Endothelial cell of umbilical vein (primary cell): ENCODE measurements around the gene DNAI1. TPM values are rescaled to one million over a fixed set of nuclear protein-coding genes. Genes with fewer than 3 reads are reported as not detected.

Experiments used
- BruUV-seq: library from RNA; stranded (reverse); fragments of 400-500 nt; replicated peaks from 2 replicates; lab custom pipeline; 2021; lab: Mats Ljungman, UMichigan
- CTCF ChIA-PET: fragments of 300-600, 350-600 bp; sonication (Branson Sonifier 250); formaldehyde crosslinking; loops from one replicate; lab custom pipeline; 2021; ENCODE audit warnings: antibody characterized with exemption, inconsistent platforms; lab: Charles Lee
- POLR2A ChIA-PET: fragments of 300-600, 350-600 bp; sonication (Branson Sonifier 250); formaldehyde crosslinking; loops from one replicate; lab custom pipeline; 2021; ENCODE audit warnings: antibody characterized with exemption, inconsistent platforms; lab: Charles Lee
- DNase-seq: peaks from one replicate; pipeline ENCODE4 v3.0.0-alpha.2; 2011; ENCODE audit warnings: low read depth, low spot score
- FAIRE-seq: peaks from 2 replicates; lab custom pipeline; 2011; peaks lifted over from hg19 to GRCh38; lab: Jason Lieb, UNC
- H2AFZ ChIP-seq: 2 replicates; pipeline ENCODE4 v1.6.0; 2012; ENCODE audit warnings: low read depth, low read length, control low read depth, inconsistent platforms
- H3K27ac ChIP-seq: 2 replicates; pipeline ENCODE4 v1.5.1; 2011; ENCODE audit warnings: low read depth, mild to moderate bottlenecking, control low read depth, low read length, moderate library complexity; ENCODE audit not compliant: insufficient read depth
- H3K27me3 ChIP-seq, 2 experiments: 2 replicates each; pipeline versions ENCODE4 v1.6.0 to v1.6.1; 2011; ENCODE audit warnings: low read length in 2 of 2, mixed read lengths in 1 of 2; ENCODE audit not compliant: control insufficient read depth in 2 of 2, insufficient read depth in 2 of 2
- H3K36me3 ChIP-seq, 2 experiments: 2 replicates in 1 of 2; 3 replicates in 1 of 2; pipeline ENCODE4 v1.5.1; 2011; ENCODE audit warnings: low read length in 2 of 2, mild to moderate bottlenecking in 1 of 2, moderate library complexity in 1 of 2; ENCODE audit not compliant: control insufficient read depth in 2 of 2, insufficient read depth in 2 of 2; ENCODE audit errors: extremely low read depth in 1 of 2
- H3K4me1 ChIP-seq: 3 replicates; pipeline ENCODE4 v1.5.1; 2011; ENCODE audit warnings: mild to moderate bottlenecking, low read length; ENCODE audit not compliant: control insufficient read depth, insufficient read depth; ENCODE audit errors: extremely low read depth
- H3K4me2 ChIP-seq: 2 replicates; pipeline ENCODE4 v1.6.1; 2011; ENCODE audit warnings: low read length, control low read depth, mixed read lengths; ENCODE audit not compliant: insufficient read depth
- H3K4me3 ChIP-seq, 3 experiments: fragments of 200-600 bp in 1 of 3; sonication (generic), shearing (Covaris generic) in 1 of 3; replicated peaks in 1 of 3; 2 replicates each; pipeline ENCODE4 v1.5.1; 2011 to 2016; ENCODE audit warnings: control low read depth in 3 of 3, low read length in 3 of 3, mild to moderate bottlenecking in 2 of 3, inconsistent platforms in 1 of 3, low read depth in 1 of 3, moderate library complexity in 1 of 3; ENCODE audit not compliant: insufficient read depth in 1 of 3
- H3K79me2 ChIP-seq: 2 replicates; pipeline ENCODE4 v1.6.0; 2012; ENCODE audit warnings: low read length, inconsistent platforms; ENCODE audit not compliant: control insufficient read depth, insufficient read depth
- H3K9ac ChIP-seq: replicated peaks from 2 replicates; pipeline ENCODE3; 2011; ENCODE audit warnings: low read length, control low read depth; ENCODE audit not compliant: insufficient read depth; ENCODE audit errors: extremely low read depth
- H3K9me1 ChIP-seq: replicated peaks from 3 replicates; pipeline ENCODE4 v1.6.0; 2011; ENCODE audit warnings: mild to moderate bottlenecking, low read length; ENCODE audit not compliant: control insufficient read depth, insufficient read depth; ENCODE audit errors: extremely low read depth
- H3K9me3 ChIP-seq: replicated peaks from 2 replicates; pipeline ENCODE4 v1.5.1; 2012; ENCODE audit warnings: low read length, inconsistent platforms; ENCODE audit not compliant: control insufficient read depth, insufficient read depth
- H4K20me1 ChIP-seq: replicated peaks from 2 replicates; pipeline ENCODE3; 2011; ENCODE audit warnings: mild to moderate bottlenecking, low read length; ENCODE audit not compliant: control insufficient read depth, insufficient read depth; ENCODE audit errors: extremely low read depth
- EZH2 ChIP-seq: IDR thresholded peaks from 2 replicates; pipeline ENCODE4 v1.6.1; 2012; ENCODE audit warnings: borderline replicate concordance, low read depth, mild to moderate bottlenecking, moderate library complexity, low read length, inconsistent platforms; ENCODE audit not compliant: severe bottlenecking
- FOS ChIP-seq: IDR thresholded peaks from 2 replicates; pipeline ENCODE4 v1.6.1; 2011; ENCODE audit warnings: mild to moderate bottlenecking, low read length, moderate library complexity, borderline replicate concordance; ENCODE audit not compliant: insufficient read depth
- GATA2 ChIP-seq: IDR thresholded peaks from 2 replicates; pipeline ENCODE4 v1.7.0; 2011; ENCODE audit warnings: low read depth, mild to moderate bottlenecking, moderate library complexity, mixed read lengths, low read length; ENCODE audit not compliant: insufficient read length, insufficient read depth
- JUN ChIP-seq: IDR thresholded peaks from 2 replicates; pipeline ENCODE4 v1.6.1; 2011; ENCODE audit warnings: borderline replicate concordance, low read depth; ENCODE audit not compliant: insufficient read length, insufficient read depth
- MYC ChIP-seq: IDR thresholded peaks from one replicate; pipeline ENCODE4 v1.6.1; 2011; ENCODE audit warnings: mild to moderate bottlenecking, low read depth, low read length
- POLR2A ChIP-seq: IDR thresholded peaks from 2 replicates; pipeline ENCODE4 v1.6.1; 2012; ENCODE audit warnings: low read depth, mild to moderate bottlenecking, control low read depth, low read length
- POLR2AphosphoS5 ChIP-seq: IDR thresholded peaks from 2 replicates; pipeline ENCODE4 v1.6.1; 2012; ENCODE audit warnings: low read depth, mild to moderate bottlenecking, control low read depth, low read length, moderate library complexity; ENCODE audit not compliant: insufficient read depth
- dilution Hi-C: fragments of 300-500 bp; cut with MboI; formaldehyde crosslinking; loops from one replicate; pipeline ENCODE4 v1.15.0; 2019; ENCODE audit warnings: low sequenced_read_pairs; ENCODE audit not compliant: extremely low pct_ligation_motif_present
- intact Hi-C: fragments of 100-400 bp; cut with micrococcal nuclease; formaldehyde crosslinking; loops from one replicate; pipeline ENCODE4 v1.10.0; 2022
- polyA plus RNA-seq, 4 experiments: library from polyadenylated mRNA; depleted of rRNA in 3 of 4; stranded (reverse) in 3 of 4; unstranded in 1 of 4; fragments of >200 nt; gene quantifications; 2 replicates each; pipeline versions ENCODE4 v1.2.1 to v1.2.3, GENCODE V29; 2011 to 2012; ENCODE audit warnings: missing spikeins in 1 of 4
- total RNA-seq: library from RNA; stranded (reverse); gene quantifications from 2 replicates; pipeline ENCODE4 v1.2.3, GENCODE V29; 2021
- TF ChIP-seq, protein P1 (sequence below): IDR thresholded peaks from 2 replicates; pipeline ENCODE4 v1.6.1; 2011; ENCODE audit not compliant: insufficient read depth, insufficient read length
- TF ChIP-seq, protein P2 (sequence below), 2 donors: IDR thresholded peaks; 1 replicate in 1 of 2; 2 replicates in 1 of 2; pipeline ENCODE4 v1.5.1; 2011; ENCODE audit warnings: low read length in 2 of 2, mild to moderate bottlenecking in 2 of 2, moderate library complexity in 2 of 2, control low read depth in 1 of 2, inconsistent platforms in 1 of 2, low read depth in 1 of 2; ENCODE audit not compliant: insufficient read depth in 1 of 2; ENCODE audit errors: extremely low read depth in 1 of 2

DNAI1 gene
- total and polyA plus RNA-seq, 2 donors (not counting 3 experiments of a cell fraction or from before 2014, with no cell fraction given), result not detected

DNA sequence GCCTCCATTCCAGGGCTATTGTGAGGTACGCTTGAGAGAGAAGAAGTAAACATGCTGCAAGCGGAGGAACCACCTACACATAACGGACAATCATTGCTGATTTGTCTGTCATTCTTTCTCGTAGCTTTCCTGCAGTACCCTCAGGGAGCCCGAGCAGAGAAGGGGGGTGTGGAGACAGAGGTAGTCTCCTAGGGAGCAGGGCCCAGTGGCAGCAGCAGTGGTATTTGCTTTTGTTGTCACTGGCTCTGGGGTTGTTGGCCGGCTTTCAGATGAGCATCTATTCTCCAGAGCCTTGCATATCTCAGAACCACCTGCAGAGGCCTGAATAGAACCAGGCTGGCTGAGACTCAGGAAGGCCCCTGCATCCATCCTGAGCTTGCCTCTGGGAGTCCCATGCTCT is 44.3 kb downstream of the DNAI1 start:
- no peak overlapping the region for H3K4me2 ChIP-seq
- POLR2A ChIA-PET, result no interaction called here
- no peaks in the 10 kb centered on the region for H3K36me3 ChIP-seq
- no TSS peak for BruUV-seq
- H2AFZ ChIP-seq, result no peak overlapping the region
- no peaks in the 10 kb centered on the region for H3K9me1 ChIP-seq
- TF ChIP-seq FOS, result no peak
- TF ChIP-seq POLR2A, result no peak
- TF ChIP-seq MYC, result no peak
- TF ChIP-seq, protein P1, sequence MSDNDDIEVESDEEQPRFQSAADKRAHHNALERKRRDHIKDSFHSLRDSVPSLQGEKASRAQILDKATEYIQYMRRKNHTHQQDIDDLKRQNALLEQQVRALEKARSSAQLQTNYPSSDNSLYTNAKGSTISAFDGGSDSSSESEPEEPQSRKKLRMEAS, result no peak
- TF ChIP-seq POLR2AphosphoS5, result no peak
- TF ChIP-seq, protein P2, sequence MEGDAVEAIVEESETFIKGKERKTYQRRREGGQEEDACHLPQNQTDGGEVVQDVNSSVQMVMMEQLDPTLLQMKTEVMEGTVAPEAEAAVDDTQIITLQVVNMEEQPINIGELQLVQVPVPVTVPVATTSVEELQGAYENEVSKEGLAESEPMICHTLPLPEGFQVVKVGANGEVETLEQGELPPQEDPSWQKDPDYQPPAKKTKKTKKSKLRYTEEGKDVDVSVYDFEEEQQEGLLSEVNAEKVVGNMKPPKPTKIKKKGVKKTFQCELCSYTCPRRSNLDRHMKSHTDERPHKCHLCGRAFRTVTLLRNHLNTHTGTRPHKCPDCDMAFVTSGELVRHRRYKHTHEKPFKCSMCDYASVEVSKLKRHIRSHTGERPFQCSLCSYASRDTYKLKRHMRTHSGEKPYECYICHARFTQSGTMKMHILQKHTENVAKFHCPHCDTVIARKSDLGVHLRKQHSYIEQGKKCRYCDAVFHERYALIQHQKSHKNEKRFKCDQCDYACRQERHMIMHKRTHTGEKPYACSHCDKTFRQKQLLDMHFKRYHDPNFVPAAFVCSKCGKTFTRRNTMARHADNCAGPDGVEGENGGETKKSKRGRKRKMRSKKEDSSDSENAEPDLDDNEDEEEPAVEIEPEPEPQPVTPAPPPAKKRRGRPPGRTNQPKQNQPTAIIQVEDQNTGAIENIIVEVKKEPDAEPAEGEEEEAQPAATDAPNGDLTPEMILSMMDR (IDR thresholded peaks at IDR 0.05; ENCODE audit: extremely low read depth in 1 of 2, insufficient read depth in 1 of 2, low read depth in 1 of 2, low read length in 2 of 2), result no peak
- no peak for TF ChIP-seq EZH2
- TF ChIP-seq JUN, result no peak
- TF ChIP-seq GATA2, result no peak
- no peak overlapping the region for H3K27ac ChIP-seq
- intact Hi-C loops (no loop called here), dilution Hi-C loops (loop anchor here (25.0 kb wide), 1 partner anchor 91 kb away; no protein-coding TSS in a partner anchor)
- no peaks in the 10 kb centered on the region for H4K20me1 ChIP-seq
- H3K4me1 ChIP-seq, result no peaks in the 10 kb centered on the region
- no peak overlapping the region for H3K9ac ChIP-seq
- no peak for DNase-seq
- H3K79me2 ChIP-seq, result no peaks in the 10 kb centered on the region
- H3K4me3 ChIP-seq, result no peak overlapping the region
- H3K9me3 ChIP-seq, result no peaks in the 10 kb centered on the region
- CTCF ChIA-PET, result interaction anchor here (0.9 to 5.1 kb wide), 16 partner anchors 8 to 102 kb away, joined by 3 to 117 read pairs (median 7); no protein-coding TSS in a partner anchor
- no peak for FAIRE-seq
- peaks cover 10 to 17% of the 10 kb centered on the region in 2 experiments for H3K27me3 ChIP-seq
